Measurements from ENCODE around the gene CCDC14. TPM values are rescaled to one million over a fixed set of nuclear protein-coding genes. Genes with fewer than 3 reads are reported as not detected.

The CCDC14 gene
- 25.2 and 29.3 TPM in 2 replicates for total RNA-seq

GRCh38 chr3:123960781-123961507 is at the start of gene CCDC14:
Gene CCDC14, minus strand, starts transcription at chr3:123961229. Its CDS starts 56 bp downstream, at chr3:123961173.

GRCh38 chr3:123991730-123992588 is 30.9 kb upstream of the CCDC14 start, which contains the start of gene ROPN1:
Gene ROPN1, minus strand, starts transcription at chr3:123992124. Its CDS starts 11,643 bp downstream, at chr3:123980481.

GRCh38 chr3:123884203-123884831 is 76.7 kb downstream of the CCDC14 start, which contains the start of gene MYLK:
Gene MYLK, minus strand, starts transcription at chr3:123884332. Its CDS starts 90,491 bp downstream, at chr3:123793841.

Other genes starting within 250 kb of the CCDC14 start
- 22.5 and 45.9 TPM in 2 replicates for gene MYLK, start 76.9 kb downstream of the CCDC14 start, total RNA-seq
- gene ROPN1, start 30.9 kb upstream of the CCDC14 start, total RNA-seq = not detected in 2 replicates
- gene KALRN, start 72.1 kb upstream of the CCDC14 start, total RNA-seq = 55.5 and 56.5 TPM in 2 replicates

Measured in vein endothelial cell (primary cell).